Sciatic nerve (tissue), 2 donors: ENCODE results near the gene MIP. TPM values are rescaled to one million over a fixed set of nuclear protein-coding genes. Genes with fewer than 3 reads are reported as not detected.
A peak's percentile ranks its signal among the peaks of the same experiment; 100 is the strongest.
"Not testable (repeated sequence)": the region's sequence is repeated elsewhere in the genome, so short reads cannot be mapped to it uniquely, and the experiment has no call there.

Source experiments
- ATAC-seq: fragments of 200-7000 bp; cut with Tn5 transposase; one replicate; pipeline ENCODE4 v1.9.1; 2020; ENCODE audit warnings: mild to moderate bottlenecking, moderate library complexity
- DNase-seq: peaks from one replicate; pipeline ENCODE4 v3.0.0-alpha.2; 2020; ENCODE audit warnings: low spot score
- intact Hi-C: fragments of 100-400 bp; cut with DNase I; formaldehyde crosslinking; loops from one replicate; pipeline ENCODE4 v1.14.2; 2022
- total RNA-seq: library from RNA; stranded (reverse); fragmentation: NEBNext Ultra II Directional; extraction: Animal tissue kit (Norgen Biotek cat#: 25700); gene quantifications from one replicate; pipeline ENCODE4 v1.2.1, GENCODE V29; 2021
- donor health status: DM: no; HTN: no; CAD: no.
- donor health status: DM: no; HTN: no; CAD: no.

The MIP gene
- not detected for total RNA-seq

- DNase-seq (no peak), ATAC-seq (no peak)
- intact Hi-C loops = loop anchor here (10.0 kb wide), 1 partner anchor 100 kb away; no protein-coding TSS in a partner anchor
These were observed at the start of gene MIP for GRCh38 chr12:56454557-56454956. MIP (minus strand) TSS chr12:56454657; CDS start chr12:56454613, 44 bp downstream.

- DNase-seq, ATAC-seq, intact Hi-C loops: not testable (repeated sequence)
These were observed 45.4 kb upstream of the MIP start for GRCh38 chr12:56499879-56500278.

GRCh38 chr12:56499452-56499851 is 45.0 kb upstream of the MIP start:
- DNase-seq, ATAC-seq, intact Hi-C loops: not testable (repeated sequence)

GRCh38 chr12:56498126-56498902 is 43.9 kb upstream of the MIP start:
- ATAC-seq, intact Hi-C loops, DNase-seq: not testable (repeated sequence)

- intact Hi-C loops = not testable (repeated sequence)
- ATAC-seq = peak; percentile 26
- peak; percentile 87 for DNase-seq
These were observed 42.2 kb upstream of the MIP start for GRCh38 chr12:56496704-56497103.

- ATAC-seq, DNase-seq, intact Hi-C loops: not testable (repeated sequence)
These were observed 40.0 kb upstream of the MIP start for GRCh38 chr12:56494481-56494880.

GRCh38 chr12:56494106-56494415 is 39.6 kb upstream of the MIP start:
- intact Hi-C loops, ATAC-seq, DNase-seq: not testable (repeated sequence)

GRCh38 chr12:56493409-56494105 is 39.1 kb upstream of the MIP start:
- ATAC-seq, DNase-seq, intact Hi-C loops: not testable (repeated sequence)

GRCh38 chr12:56490360-56490759 is 35.9 kb upstream of the MIP start:
- intact Hi-C loops = no loop called here
- ATAC-seq (no peak), DNase-seq (no peak)

GRCh38 chr12:56488041-56488955 is 33.8 kb upstream of the MIP start, which contains the start of gene GLS2:
GLS2 (minus strand) TSS chr12:56488161; CDS start chr12:56488118, 43 bp downstream.
- peak; percentile 98 for ATAC-seq
- intact Hi-C loops = no loop called here
- peak; percentile 81 for DNase-seq

GRCh38 chr12:56487448-56488040 is 33.1 kb upstream of the MIP start:
- ATAC-seq (peak; percentile 58), DNase-seq (no peak)
- intact Hi-C loops = no loop called here

- no peak for ATAC-seq
- no peak for DNase-seq
- intact Hi-C loops = no loop called here
These were observed 32.2 kb upstream of the MIP start for GRCh38 chr12:56486694-56487093.

GRCh38 chr12:56484566-56484965 is 30.1 kb upstream of the MIP start:
- intact Hi-C loops = no loop called here
- no peak for ATAC-seq
- no peak for DNase-seq

- intact Hi-C loops = no loop called here
- no peak for ATAC-seq
- no peak for DNase-seq
These were observed 25.2 kb upstream of the MIP start for GRCh38 chr12:56479625-56480024.

GRCh38 chr12:56477521-56478225 is 23.2 kb upstream of the MIP start:
- no peak for ATAC-seq
- intact Hi-C loops = no loop called here
- no peak for DNase-seq

GRCh38 chr12:56476972-56477432 is 22.5 kb upstream of the MIP start:
- DNase-seq (no peak), ATAC-seq (no peak)
- intact Hi-C loops = no loop called here

- DNase-seq (no peak), ATAC-seq (no peak)
- intact Hi-C loops = no loop called here
These were observed 21.7 kb upstream of the MIP start for GRCh38 chr12:56476143-56476542.

- DNase-seq (no peak), ATAC-seq (no peak)
- intact Hi-C loops = no loop called here
These were observed 19.9 kb upstream of the MIP start for GRCh38 chr12:56474389-56474788.
